Right atrium auricular region (tissue), 2 donors: Measurements from ENCODE around the gene STARD10. TPM values are rescaled to one million over a fixed set of nuclear protein-coding genes. Genes with fewer than 3 reads are reported as not detected.

Experiments
- DNase-seq: peaks from one replicate; pipeline ENCODE4 v3.0.0-alpha.2; 2019; ENCODE audit warnings: low spot score
- H3K27ac ChIP-seq, 2 donors: fragments of 200-600 bp; sonication (generic); 1 replicate in 1 of 2; 2 replicates in 1 of 2; pipeline ENCODE4 v1.5.1; 2016 to 2019
- H3K27me3 ChIP-seq, 2 donors: fragments of 200-600 bp; sonication (generic); one replicate each; pipeline versions ENCODE4 v1.5.1 to v1.6.0; 2017 to 2019
- H3K36me3 ChIP-seq: fragments of 200-600 bp; sonication (generic); one replicate; pipeline ENCODE4 v1.5.1; 2016
- H3K4me1 ChIP-seq, 2 donors: fragments of 200-600 bp; sonication (generic); one replicate each; pipeline versions ENCODE4 v1.5.1 to v1.6.0; 2017 to 2019
- H3K4me3 ChIP-seq, 2 donors: fragments of 200-600 bp; sonication (generic); 1 replicate in 1 of 2; 2 replicates in 1 of 2; pipeline ENCODE4 v1.5.1; 2017 to 2019; ENCODE audit warnings: mild to moderate bottlenecking in 1 of 2, moderate library complexity in 1 of 2
- H3K9me3 ChIP-seq, 2 donors: fragments of 200-600 bp; sonication (generic); one replicate each; pipeline ENCODE4 v1.5.1; 2019
- total RNA-seq, 2 donors: library from RNA; depleted of rRNA; stranded (reverse); fragments of >200 nt; gene quantifications; one replicate each; pipeline ENCODE4 v1.1.0, GENCODE V29; 2016
- TF ChIP-seq, protein P1 (sequence below), 2 donors: fragments of 200-600 bp; sonication (generic); IDR thresholded peaks; one replicate each; pipeline ENCODE4 v1.5.1; 2019; ENCODE audit warnings: antibody characterized with exemption in 2 of 2

The STARD10 gene
- total RNA-seq, 2 donors from 2014 or later = 77.0 to 112 TPM

DNA sequence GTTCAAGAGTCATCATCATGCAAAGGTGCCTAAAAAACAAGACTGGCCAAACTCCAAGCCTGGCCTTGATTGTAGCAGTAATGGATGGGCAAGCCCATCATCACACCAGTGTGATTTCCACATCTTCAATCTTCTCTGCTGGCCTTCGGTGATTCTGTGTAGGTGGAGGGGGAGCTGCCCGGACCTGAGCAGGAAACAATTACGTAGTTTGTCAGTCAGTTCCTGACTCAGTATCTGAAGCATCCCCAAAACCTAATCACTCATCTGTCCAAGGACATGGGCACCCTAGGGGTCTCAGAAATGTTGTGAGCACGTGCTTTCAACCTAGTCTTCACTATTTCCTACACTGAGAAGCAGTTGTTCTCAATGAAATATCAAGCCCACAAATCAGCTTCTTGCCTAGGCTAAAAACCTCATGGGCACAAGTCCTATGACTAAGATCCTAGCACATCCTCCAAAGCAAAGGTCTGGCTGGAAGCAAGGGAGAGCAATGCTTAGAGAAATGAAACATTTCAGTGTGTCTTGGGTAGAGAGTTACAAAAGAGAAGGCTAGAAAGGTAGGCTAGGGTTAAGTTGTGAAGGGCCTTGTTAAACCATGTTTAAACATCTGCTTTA, 45.0 kb upstream of the STARD10 start:
- peaks cover 0 to 59% of the 10 kb centered on the region in 2 donors for H3K4me1 ChIP-seq
- H3K27ac ChIP-seq = peak overlapping the region; percentile 9 to 39
- no peaks in the 10 kb centered on the region for H3K9me3 ChIP-seq
- no peaks in the 10 kb centered on the region for H3K27me3 ChIP-seq
- peaks cover 56% of the 10 kb centered on the region for H3K36me3 ChIP-seq
- H3K4me3 ChIP-seq = no peak overlapping the region
- DNase-seq = no peak
- TF ChIP-seq, protein P1, sequence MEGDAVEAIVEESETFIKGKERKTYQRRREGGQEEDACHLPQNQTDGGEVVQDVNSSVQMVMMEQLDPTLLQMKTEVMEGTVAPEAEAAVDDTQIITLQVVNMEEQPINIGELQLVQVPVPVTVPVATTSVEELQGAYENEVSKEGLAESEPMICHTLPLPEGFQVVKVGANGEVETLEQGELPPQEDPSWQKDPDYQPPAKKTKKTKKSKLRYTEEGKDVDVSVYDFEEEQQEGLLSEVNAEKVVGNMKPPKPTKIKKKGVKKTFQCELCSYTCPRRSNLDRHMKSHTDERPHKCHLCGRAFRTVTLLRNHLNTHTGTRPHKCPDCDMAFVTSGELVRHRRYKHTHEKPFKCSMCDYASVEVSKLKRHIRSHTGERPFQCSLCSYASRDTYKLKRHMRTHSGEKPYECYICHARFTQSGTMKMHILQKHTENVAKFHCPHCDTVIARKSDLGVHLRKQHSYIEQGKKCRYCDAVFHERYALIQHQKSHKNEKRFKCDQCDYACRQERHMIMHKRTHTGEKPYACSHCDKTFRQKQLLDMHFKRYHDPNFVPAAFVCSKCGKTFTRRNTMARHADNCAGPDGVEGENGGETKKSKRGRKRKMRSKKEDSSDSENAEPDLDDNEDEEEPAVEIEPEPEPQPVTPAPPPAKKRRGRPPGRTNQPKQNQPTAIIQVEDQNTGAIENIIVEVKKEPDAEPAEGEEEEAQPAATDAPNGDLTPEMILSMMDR (IDR thresholded peaks at IDR 0.05) = no peak

DNA sequence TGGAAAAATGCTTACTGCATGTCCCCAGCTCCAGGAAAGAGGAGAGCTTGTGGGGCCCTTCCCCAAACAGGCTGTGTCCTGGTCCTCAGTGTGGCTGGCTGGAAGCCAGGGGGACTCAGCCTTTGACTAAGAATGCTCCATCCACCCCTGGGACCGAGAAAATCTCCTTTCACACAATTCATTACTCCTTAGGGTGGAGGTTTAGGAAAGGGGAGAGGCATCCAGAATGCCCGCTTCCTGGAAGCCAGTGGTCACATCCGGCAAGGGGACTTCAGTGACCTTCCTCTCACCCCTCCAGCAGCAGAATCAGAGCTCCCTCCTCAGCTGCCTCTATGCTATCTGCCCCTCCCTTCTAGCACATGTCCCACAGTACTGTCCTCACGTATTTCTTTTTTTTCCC, 42.3 kb upstream of the STARD10 start:
- no peaks in the 10 kb centered on the region for H3K9me3 ChIP-seq
- H3K36me3 ChIP-seq = peaks cover 39% of the 10 kb centered on the region
- H3K27ac ChIP-seq = peak overlapping the region; percentile 87 to 95
- no peaks in the 10 kb centered on the region for H3K27me3 ChIP-seq
- TF ChIP-seq, protein P1 (IDR thresholded peaks at IDR 0.05) = no peak
- no peak for DNase-seq
- H3K4me1 ChIP-seq = peaks cover 0 to 69% of the 10 kb centered on the region in 2 donors
- no peak overlapping the region for H3K4me3 ChIP-seq

DNA sequence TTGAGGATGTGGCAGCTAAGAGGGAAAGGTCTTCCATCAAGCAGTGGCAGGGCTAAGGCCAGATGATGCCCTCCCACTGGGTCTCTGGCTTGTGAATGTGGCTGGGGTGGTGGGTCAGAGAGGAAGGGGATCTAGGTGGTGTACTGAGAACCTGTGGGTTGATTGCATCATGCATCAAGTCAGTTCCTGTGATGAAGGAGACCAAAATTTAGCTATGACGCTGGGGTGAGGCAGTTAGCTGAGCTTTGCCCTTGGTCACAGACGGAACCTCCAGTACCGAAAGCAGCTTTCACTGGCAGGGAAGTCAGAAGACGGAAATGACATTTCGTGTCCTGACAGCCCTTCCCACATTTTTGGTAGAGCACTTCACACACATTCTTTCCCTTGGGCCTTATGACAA, 41.1 kb upstream of the STARD10 start:
- peak overlapping the region; percentile 87 to 95 for H3K27ac ChIP-seq
- H3K9me3 ChIP-seq = no peaks in the 10 kb centered on the region
- H3K4me3 ChIP-seq = no peak overlapping the region
- H3K4me1 ChIP-seq = peaks cover 0 to 71% of the 10 kb centered on the region in 2 donors
- DNase-seq = peak; percentile 82
- H3K27me3 ChIP-seq = no peaks in the 10 kb centered on the region
- TF ChIP-seq, protein P1 (IDR thresholded peaks at IDR 0.05) = no peak
- H3K36me3 ChIP-seq = peaks cover 27% of the 10 kb centered on the region

DNA sequence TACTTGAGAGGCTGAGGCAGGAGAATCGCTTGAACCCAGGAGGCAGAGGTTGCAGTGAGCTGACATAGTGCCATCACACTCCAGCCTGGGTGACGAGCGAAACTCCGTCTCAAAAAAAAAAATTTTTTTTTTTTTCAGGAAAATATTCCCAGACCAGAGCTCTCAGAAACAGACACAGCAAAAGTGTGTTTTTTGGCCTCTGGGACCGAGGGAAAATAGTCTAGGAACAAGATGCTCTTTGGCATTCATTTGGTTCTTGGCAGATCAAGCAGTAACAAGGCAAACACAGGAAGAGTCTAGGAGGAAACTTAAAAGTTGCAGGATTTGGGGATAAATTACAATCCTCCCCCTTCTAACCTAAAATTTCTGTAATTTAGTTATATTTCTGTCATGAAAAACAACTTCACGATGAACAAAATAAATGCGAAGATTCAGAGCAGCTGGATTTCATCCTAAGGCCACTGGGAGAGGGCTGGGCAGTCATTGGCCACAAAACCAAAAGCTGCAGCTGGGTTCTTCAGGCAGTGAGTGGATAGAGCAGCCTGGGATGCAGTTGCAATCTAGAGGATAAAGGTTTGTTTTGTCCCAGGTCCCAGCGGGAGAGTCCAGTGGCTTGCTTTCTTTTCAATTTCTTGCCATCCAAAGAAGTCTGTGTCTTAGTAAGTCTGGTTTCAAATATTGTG, 40.1 kb upstream of the STARD10 start:
- Histone ChIP-seq H3K4me1 (peaks cover 0 to 71% of the 10 kb centered on the region in 2 donors), H3K27ac (peak overlapping the region; percentile 87 to 95), H3K27me3 (no peaks in the 10 kb centered on the region), H3K9me3 (no peaks in the 10 kb centered on the region), H3K4me3 (no peak overlapping the region), H3K36me3 (peaks cover 23% of the 10 kb centered on the region)
- DNase-seq = peak; percentile 64
- TF ChIP-seq, protein P1 (IDR thresholded peaks at IDR 0.05) = no peak

DNA sequence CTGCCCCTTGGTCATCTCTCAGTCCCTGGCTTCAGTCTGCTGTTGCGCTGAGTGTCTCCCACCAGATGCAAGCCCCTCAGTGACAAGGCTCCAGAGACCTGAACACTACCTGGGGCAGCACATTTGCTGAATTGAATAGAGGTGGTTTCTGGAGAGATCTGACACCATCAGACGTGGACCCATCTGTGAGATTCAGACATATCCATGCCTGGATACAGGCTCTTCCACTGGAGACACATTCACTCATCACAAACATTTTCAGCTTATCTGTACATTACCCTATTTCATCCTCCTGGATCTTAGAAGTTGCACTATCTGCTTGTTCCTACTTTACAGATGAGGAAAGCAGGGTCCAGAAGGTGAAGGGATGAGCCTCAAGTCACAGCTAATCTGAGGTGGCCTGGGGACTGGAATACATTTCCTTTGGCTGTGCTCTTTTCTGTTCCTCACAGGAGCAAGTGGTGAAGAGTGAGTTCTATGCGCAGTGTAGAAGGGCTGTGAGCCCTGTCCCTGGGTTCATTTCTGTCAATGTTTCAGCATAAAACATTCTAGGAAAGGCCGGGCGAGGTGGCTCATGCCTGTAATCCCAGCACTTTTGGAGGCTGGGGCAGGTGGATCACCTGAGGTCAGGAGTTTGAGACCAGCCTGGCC, 39.4 kb upstream of the STARD10 start:
- Histone ChIP-seq H3K4me1 (peaks cover 0 to 67% of the 10 kb centered on the region in 2 donors), H3K4me3 (no peak overlapping the region), H3K27ac (peak overlapping the region; percentile 87 to 95), H3K36me3 (peaks cover 18% of the 10 kb centered on the region), H3K9me3 (no peaks in the 10 kb centered on the region), H3K27me3 (no peaks in the 10 kb centered on the region)
- TF ChIP-seq, protein P1 (IDR thresholded peaks at IDR 0.05) = no peak
- DNase-seq = no peak
